Kidney (tissue), 14 donors: ENCODE results near the gene TCERG1L. TPM values are rescaled to one million over a fixed set of nuclear protein-coding genes. Genes with fewer than 3 reads are reported as not detected.

Experiments used
- DNase-seq, 5 donors: peaks; one replicate each; pipeline ENCODE4 v3.0.0-alpha.2; 2013 to 2020
- FAIRE-seq: peaks from 2 replicates; lab custom pipeline; 2012; peaks lifted over from hg19 to GRCh38; lab: Jason Lieb, UNC
- H3K27ac ChIP-seq, 2 donors: one replicate each; pipeline ENCODE4 v1.7.0; 2013; ENCODE audit warnings: low read depth in 2 of 2, low read length in 2 of 2, inconsistent platforms in 1 of 2
- H3K27me3 ChIP-seq: one replicate; pipeline ENCODE4 v1.7.1; 2013; ENCODE audit warnings: low read length, inconsistent platforms; ENCODE audit not compliant: control insufficient read depth, insufficient read depth
- H3K36me3 ChIP-seq, 3 donors: one replicate each; pipeline versions ENCODE4 v1.7.0 to v1.7.1; 2013; ENCODE audit warnings: low read length in 3 of 3, control low read depth in 1 of 3, inconsistent platforms in 1 of 3; ENCODE audit not compliant: insufficient read depth in 3 of 3, control insufficient read depth in 2 of 3
- H3K4me1 ChIP-seq, 3 donors: one replicate each; pipeline versions ENCODE4 v1.7.0 to v1.7.1; 2013; ENCODE audit warnings: low read length in 3 of 3, inconsistent platforms in 1 of 3, low read depth in 1 of 3; ENCODE audit not compliant: control insufficient read depth in 2 of 3, insufficient read depth in 2 of 3
- H3K4me3 ChIP-seq, 3 donors: one replicate each; pipeline versions ENCODE4 v1.7.0 to v1.8.1; 2013; ENCODE audit warnings: low read length in 3 of 3, control low read depth in 1 of 3, inconsistent platforms in 1 of 3
- H3K9ac ChIP-seq, 3 donors: one replicate each; pipeline versions ENCODE4 v1.7.0 to v1.7.1; 2013; ENCODE audit warnings: low read length in 3 of 3, control low read depth in 1 of 3, inconsistent platforms in 1 of 3
- H3K9me3 ChIP-seq, 3 donors: one replicate each; pipeline versions ENCODE4 v1.7.0 to v1.7.1; 2013; ENCODE audit warnings: low read length in 3 of 3, control low read depth in 1 of 3, inconsistent platforms in 1 of 3; ENCODE audit not compliant: control insufficient read depth in 2 of 3, insufficient read depth in 1 of 3
- intact Hi-C: fragments of 100-400 bp; cut with DNase I; formaldehyde crosslinking; loops from one replicate; pipeline ENCODE4 v1.11.1; 2022
- polyA plus RNA-seq: library from polyadenylated mRNA; stranded (reverse); fragments of 350-450 nt; fragmentation: Illumina TruSeq; extraction: RNeasy Lipid Tissue Mini Kit (QIAGEN cat#74804); gene quantifications from one replicate; pipeline ENCODE4 v1.2.3, GENCODE V29; 2014; ENCODE audit warnings: low read depth, low replicate concordance; ENCODE audit not compliant: insufficient read depth
- total RNA-seq: library from RNA; stranded (reverse); fragmentation: NEBNext Ultra II Directional; extraction: Animal tissue kit (Norgen Biotek cat#: 25700); gene quantifications from one replicate; pipeline ENCODE4 v1.2.1, GENCODE V29; 2021
- TF ChIP-seq, protein P1 (sequence below): IDR thresholded peaks from 3 replicates; pipeline ENCODE4 v1.5.1; 2012; ENCODE audit warnings: mild to moderate bottlenecking, moderate library complexity, borderline replicate concordance; ENCODE audit not compliant: insufficient read depth; ENCODE audit errors: extremely low read depth
- donor health status: control.
- donor health status: control.
- donor health status: control.
- donor health status: control.
- donor health status: control.
- donor health status: DM: yes; HTN: yes; CAD: no.
- donor health status: Normal renal cell carcinoma (clear cell type).

The TCERG1L gene
- total and polyA plus RNA-seq, 2 donors from 2014 or later: not detected

GRCh38 chr10:131206111-131206995 is 105.2 kb downstream of the TCERG1L start:
- Histone ChIP-seq H3K4me3 (no peak overlapping the region), H3K27ac (no peak overlapping the region), H3K27me3 (no peaks in the 10 kb centered on the region), H3K9ac (no peak overlapping the region), H3K9me3 (no peaks in the 10 kb centered on the region), H3K36me3 (no peaks in the 10 kb centered on the region), H3K4me1 (no peaks in the 10 kb centered on the region)
- FAIRE-seq (no peak), DNase-seq (peak in 2 of 5 donors; percentile 15 to 60)
- intact Hi-C loops: no loop called here
- TF ChIP-seq, protein P1, sequence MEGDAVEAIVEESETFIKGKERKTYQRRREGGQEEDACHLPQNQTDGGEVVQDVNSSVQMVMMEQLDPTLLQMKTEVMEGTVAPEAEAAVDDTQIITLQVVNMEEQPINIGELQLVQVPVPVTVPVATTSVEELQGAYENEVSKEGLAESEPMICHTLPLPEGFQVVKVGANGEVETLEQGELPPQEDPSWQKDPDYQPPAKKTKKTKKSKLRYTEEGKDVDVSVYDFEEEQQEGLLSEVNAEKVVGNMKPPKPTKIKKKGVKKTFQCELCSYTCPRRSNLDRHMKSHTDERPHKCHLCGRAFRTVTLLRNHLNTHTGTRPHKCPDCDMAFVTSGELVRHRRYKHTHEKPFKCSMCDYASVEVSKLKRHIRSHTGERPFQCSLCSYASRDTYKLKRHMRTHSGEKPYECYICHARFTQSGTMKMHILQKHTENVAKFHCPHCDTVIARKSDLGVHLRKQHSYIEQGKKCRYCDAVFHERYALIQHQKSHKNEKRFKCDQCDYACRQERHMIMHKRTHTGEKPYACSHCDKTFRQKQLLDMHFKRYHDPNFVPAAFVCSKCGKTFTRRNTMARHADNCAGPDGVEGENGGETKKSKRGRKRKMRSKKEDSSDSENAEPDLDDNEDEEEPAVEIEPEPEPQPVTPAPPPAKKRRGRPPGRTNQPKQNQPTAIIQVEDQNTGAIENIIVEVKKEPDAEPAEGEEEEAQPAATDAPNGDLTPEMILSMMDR: no peak

DNA sequence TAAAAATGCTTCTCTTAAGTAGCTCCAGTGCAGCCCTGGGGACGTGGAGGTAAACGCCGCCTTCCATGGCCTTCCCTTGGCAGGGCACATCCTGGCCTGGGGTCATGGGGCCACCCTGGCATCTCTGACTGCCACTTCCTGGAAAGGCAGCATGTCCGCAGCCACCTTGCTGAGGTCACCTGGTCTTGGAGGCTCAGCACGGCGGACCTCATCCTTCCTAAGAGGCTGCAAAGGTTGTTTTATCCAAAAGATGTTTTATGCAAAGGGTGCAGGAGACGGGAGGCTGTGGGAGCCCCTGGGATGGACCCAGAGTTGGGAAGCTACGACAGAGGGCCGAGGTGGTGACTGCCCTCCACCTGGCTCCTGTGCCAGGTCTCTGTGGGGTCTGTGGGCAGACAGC is 106.0 kb downstream of the TCERG1L start:
- no peak overlapping the region for H3K4me3 ChIP-seq
- no peak for FAIRE-seq

DNA sequence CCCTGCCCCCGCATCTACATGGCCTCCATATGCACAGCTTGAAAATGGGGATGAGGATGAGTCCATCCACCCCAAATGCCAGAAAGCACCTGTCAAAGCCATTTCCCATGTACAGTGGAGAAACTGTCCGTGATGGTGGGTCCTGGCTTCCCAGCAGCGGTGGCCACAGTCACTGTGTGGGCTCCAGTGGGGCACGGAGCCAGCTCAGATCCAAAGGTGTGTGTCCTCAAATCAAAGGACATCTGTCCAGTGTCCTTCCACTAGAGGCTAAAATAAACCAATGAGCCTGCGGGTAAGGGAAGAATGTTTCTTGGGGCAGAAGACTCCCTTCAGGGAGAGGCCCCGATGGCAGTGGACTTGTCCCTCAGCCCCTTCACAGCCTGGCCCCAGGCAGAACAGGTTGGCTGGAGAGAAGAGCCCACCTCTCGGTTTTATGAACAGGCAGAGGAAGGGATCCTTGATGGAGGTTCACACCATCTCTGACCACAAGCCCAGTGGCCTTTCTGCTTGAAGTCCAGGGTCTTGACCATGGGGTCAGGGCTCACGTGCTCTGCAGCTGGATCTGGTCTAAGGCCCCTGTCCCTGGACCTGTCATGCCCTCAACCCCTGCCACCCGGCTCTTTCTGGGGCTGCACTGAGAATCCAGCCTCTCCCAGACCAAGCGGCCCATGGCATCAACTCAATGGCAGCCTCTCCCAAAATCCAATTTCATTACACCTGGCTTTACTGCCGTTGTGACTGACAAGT is 106.9 kb downstream of the TCERG1L start:
- TF ChIP-seq, protein P1: no peak
- FAIRE-seq (no peak), DNase-seq (peak in 2 of 5 donors; percentile 9 to 27)
- H3K27me3 ChIP-seq: no peaks in the 10 kb centered on the region
- intact Hi-C loops: no loop called here
- H3K9me3 ChIP-seq: no peaks in the 10 kb centered on the region
- H3K9ac ChIP-seq: no peak overlapping the region
- H3K27ac ChIP-seq: no peak overlapping the region
- no peaks in the 10 kb centered on the region for H3K4me1 ChIP-seq
- no peaks in the 10 kb centered on the region for H3K36me3 ChIP-seq
- H3K4me3 ChIP-seq: no peak overlapping the region

More for the DNA sequence above, 106.0 kb downstream of the TCERG1L start:
- peak in 1 of 5 donors; percentile 37 for DNase-seq
- H3K4me1 ChIP-seq: no peaks in the 10 kb centered on the region
- no peak overlapping the region for H3K9ac ChIP-seq
- no peaks in the 10 kb centered on the region for H3K36me3 ChIP-seq
- TF ChIP-seq, protein P1: no peak
- H3K27me3 ChIP-seq: no peaks in the 10 kb centered on the region
- intact Hi-C loops: no loop called here
- no peak overlapping the region for H3K27ac ChIP-seq
- H3K9me3 ChIP-seq: no peaks in the 10 kb centered on the region
